Choroid plexus epithelial cell (primary cell): ENCODE results near the gene METTL13.

Experiments
- DNase-seq: peaks from one replicate; pipeline ENCODE4 v3.0.0-alpha.2; 2010; ENCODE audit warnings: low read depth
- H3K4me3 ChIP-seq: 2 replicates; pipeline ENCODE4 v1.5.1; 2011; ENCODE audit warnings: low read depth, mild to moderate bottlenecking, control low read depth, low read length, moderate library complexity
- TF ChIP-seq, protein P1 (sequence below): conservative IDR thresholded peaks from 2 replicates; pipeline ENCODE4 v1.5.1; 2011; ENCODE audit warnings: low read depth, mild to moderate bottlenecking, control low read depth, inconsistent platforms, low read length, moderate library complexity

The METTL13 gene

DNA sequence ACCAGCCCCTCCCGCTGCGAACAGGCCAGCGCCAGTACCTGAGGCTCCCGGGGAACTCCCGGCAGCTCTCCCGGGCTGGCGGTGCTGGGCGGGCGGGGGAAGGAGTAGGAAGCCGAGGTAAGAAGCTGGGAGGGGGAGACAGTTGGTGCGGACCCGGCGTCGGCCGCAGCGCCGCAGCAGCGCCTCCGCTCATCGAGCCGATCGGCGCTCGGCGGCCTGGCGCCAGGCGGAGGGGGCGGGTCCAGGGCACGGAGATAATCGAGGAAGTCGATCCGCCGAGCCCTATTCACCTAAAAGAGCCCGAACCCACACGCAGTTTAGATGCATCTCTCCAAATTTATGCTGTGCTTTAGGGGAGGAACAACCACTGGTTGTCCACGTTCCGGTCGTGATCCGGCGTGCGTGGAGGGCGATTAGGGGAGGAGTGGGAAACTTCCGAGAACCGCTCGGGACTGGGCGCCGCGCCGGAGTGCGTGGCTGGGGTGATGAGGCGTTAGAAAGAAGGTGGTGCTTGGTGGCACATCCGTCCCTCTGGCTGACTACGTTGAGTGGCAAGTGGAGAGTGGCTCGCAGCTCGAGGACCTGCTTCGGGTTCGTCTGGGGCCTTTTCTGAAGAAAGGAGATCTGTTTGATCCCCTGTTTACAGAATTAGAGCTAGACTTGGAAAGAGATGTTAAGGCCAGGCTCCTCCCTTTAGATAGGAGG lies 39.4 kb upstream of the METTL13 start, which contains the start of gene VAMP4:
VAMP4 (minus strand) TSS at position 194 of the 705 bp plus-strand sequence. CDS start 3,651 bp downstream, outside the sequence.
- peak within 1 kb of the TSS; percentile 85 for H3K4me3 ChIP-seq
- peak; percentile 85 for DNase-seq
- TF ChIP-seq, protein P1, sequence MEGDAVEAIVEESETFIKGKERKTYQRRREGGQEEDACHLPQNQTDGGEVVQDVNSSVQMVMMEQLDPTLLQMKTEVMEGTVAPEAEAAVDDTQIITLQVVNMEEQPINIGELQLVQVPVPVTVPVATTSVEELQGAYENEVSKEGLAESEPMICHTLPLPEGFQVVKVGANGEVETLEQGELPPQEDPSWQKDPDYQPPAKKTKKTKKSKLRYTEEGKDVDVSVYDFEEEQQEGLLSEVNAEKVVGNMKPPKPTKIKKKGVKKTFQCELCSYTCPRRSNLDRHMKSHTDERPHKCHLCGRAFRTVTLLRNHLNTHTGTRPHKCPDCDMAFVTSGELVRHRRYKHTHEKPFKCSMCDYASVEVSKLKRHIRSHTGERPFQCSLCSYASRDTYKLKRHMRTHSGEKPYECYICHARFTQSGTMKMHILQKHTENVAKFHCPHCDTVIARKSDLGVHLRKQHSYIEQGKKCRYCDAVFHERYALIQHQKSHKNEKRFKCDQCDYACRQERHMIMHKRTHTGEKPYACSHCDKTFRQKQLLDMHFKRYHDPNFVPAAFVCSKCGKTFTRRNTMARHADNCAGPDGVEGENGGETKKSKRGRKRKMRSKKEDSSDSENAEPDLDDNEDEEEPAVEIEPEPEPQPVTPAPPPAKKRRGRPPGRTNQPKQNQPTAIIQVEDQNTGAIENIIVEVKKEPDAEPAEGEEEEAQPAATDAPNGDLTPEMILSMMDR, result no peak

DNA sequence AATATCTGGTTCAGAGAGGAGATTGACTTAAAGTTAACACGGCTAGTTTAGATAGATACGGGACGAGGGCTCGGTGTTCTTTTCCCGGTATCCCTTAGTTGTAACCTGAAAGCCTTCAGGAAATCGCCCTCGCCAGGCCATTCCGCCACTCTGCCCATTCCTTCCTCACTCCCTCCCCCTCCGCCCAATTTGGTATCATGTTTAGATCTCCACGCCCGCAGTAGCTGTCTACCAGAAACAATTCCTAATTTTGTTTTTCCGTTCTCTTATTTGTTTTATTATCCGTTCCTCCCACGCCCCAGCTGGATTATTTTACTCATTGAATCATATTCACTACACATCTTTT lies 38.9 kb upstream of the METTL13 start:
- H3K4me3 ChIP-seq, result peak overlapping the region; percentile 85
- TF ChIP-seq, protein P1, result no peak
- peak; percentile 40 for DNase-seq

DNA sequence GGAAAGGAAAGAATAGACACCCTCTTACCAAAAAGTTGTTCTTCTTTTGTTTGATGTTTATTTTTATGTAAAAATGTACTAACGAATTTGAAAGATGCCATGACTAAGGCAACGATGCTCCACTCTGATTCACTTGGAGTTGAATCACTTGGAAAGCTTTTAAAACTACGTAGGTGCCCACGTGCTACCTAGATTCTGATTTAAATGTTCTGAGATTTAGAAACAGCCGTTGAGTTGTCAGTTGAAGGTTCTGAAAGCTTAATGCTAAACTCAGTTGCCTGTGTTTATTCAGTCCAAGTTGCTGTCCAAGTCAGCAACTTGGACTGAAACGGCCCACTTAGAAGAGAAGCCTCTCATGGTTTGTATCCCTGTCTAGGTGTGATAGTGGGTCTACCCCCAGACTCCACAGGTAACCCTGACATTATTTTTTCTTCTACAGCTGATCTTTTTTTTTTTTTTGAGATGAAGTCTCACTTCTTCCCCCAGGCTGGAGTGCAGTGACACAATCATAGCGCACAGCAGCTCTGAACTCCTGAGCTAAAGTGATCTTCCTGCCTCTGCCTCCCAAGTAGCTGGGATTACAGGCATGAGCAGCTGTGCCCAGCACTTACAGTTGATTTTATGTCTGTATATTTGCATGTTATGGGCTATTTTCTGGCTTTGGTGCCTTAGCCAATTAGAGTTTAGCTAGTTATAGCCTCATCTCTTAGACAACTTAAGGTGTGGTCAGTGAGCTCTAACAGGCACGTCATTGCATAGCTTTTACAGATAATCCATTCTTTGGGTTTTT lies 38.2 kb upstream of the METTL13 start:
- peak overlapping the region; percentile 85 for H3K4me3 ChIP-seq
- TF ChIP-seq, protein P1, result no peak
- peak; percentile 81 for DNase-seq

DNA sequence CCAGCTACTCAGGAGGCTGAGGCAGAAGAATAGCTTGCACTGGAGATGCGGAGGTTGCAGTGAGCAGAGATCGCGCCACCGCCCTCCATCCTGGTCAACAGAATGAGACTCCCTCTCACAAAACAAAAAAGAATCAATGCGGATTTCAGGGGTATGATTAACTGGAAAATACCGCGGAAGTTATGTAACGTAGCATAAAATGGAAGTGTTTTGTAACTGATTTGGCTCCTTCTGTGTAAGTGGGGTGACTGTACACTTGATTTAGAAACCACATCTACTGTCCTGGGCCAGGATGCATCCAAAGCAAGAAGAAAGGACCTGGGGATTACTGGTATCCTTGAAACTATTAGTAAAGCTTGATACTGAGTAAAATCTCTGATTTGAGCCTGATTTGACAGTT lies 36.5 kb upstream of the METTL13 start:
- TF ChIP-seq, protein P1, result no peak
- no peak overlapping the region for H3K4me3 ChIP-seq
- no peak for DNase-seq

DNA sequence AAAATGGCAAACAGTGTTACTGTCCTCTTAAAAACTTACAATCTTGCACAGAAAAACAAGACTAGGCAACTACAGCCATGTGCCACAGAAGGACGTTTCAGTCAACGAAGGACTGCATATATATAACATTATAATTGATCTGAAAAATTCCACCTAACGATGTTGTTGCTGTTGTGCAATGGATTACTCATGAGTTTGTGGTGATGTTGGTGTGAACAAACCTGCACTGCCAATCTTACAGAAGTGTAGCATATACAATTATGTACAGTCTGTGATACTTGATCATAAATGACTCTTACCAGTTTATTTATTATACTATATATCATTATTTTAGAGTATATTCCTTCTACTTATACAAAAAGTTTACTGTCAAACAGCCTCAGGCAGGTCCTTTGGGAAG lies 32.8 kb upstream of the METTL13 start:
- TF ChIP-seq, protein P1, result no peak
- no peak for DNase-seq
- no peak overlapping the region for H3K4me3 ChIP-seq

DNA sequence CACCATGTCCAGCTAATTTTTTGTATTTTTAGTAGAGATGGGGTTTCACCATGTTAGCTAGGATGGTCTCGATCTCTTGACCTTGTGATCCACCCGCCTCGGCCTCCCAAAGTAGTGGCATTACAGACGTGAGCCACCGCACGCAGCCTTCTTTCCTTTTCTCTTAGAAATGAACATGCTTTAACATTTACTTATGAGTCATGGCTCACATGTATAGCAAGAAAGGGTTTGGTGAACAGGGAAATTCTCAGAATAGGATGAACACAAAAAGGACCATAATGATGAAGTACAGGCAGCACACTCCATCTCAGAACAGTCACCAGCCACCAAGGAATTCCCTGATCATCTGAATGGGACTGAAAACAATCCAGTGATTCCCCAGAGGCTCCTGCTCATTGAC lies 30.2 kb upstream of the METTL13 start:
- TF ChIP-seq, protein P1, result no peak
- DNase-seq, result no peak

More for the DNA sequence above, 30.2 kb upstream of the METTL13 start:
- no peak overlapping the region for H3K4me3 ChIP-seq
